Vagina (tissue), 2 donors: ENCODE measurements around the gene PPP4R4.

Source experiments
- POLR2A ChIP-seq, 2 donors: fragments of 450-650 bp; IDR thresholded peaks; one replicate each; pipeline ENCODE4 v1.6.1; 2017; ENCODE audit warnings: antibody characterized with exemption in 2 of 2, mild to moderate bottlenecking in 2 of 2, moderate library complexity in 2 of 2
- TF ChIP-seq, protein P1 (sequence below), 3 experiments: fragments of 450-650 bp in 2 of 3; fragments of 200-600 bp in 1 of 3; sonication (generic) in 1 of 3; IDR thresholded peaks; one replicate each; pipeline ENCODE4 v1.5.1; 2017 to 2019; ENCODE audit warnings: antibody characterized with exemption in 3 of 3, mild to moderate bottlenecking in 2 of 3, moderate library complexity in 2 of 3

DNA sequence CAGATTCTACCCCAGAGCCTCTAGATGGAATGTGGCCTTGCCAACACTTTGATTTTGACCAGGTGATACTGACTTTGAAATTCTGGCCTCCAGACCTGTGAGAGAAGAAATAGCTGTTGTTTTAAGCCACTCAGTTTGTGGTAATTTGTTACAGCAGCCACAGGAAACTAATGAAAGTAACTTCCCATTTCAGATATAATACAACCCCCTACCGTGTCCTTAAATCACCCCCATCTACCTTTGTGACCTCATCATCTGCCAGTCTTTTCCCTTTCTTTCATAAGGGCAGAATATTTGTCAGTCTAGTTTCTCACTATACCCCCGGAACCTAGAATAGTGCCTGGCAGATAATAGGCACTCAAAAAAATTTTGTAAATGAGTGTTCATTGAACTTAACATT, 39.6 kb downstream of the PPP4R4 start:
- no peak for TF ChIP-seq POLR2A (IDR thresholded peaks at IDR 0.05)
- TF ChIP-seq, protein P1, sequence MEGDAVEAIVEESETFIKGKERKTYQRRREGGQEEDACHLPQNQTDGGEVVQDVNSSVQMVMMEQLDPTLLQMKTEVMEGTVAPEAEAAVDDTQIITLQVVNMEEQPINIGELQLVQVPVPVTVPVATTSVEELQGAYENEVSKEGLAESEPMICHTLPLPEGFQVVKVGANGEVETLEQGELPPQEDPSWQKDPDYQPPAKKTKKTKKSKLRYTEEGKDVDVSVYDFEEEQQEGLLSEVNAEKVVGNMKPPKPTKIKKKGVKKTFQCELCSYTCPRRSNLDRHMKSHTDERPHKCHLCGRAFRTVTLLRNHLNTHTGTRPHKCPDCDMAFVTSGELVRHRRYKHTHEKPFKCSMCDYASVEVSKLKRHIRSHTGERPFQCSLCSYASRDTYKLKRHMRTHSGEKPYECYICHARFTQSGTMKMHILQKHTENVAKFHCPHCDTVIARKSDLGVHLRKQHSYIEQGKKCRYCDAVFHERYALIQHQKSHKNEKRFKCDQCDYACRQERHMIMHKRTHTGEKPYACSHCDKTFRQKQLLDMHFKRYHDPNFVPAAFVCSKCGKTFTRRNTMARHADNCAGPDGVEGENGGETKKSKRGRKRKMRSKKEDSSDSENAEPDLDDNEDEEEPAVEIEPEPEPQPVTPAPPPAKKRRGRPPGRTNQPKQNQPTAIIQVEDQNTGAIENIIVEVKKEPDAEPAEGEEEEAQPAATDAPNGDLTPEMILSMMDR (IDR thresholded peaks at IDR 0.05): no peak
